ENCODE data around the gene HAND2. TPM values are rescaled to one million over a fixed set of nuclear protein-coding genes. Genes with fewer than 3 reads are reported as not detected.

HAND2 gene
- total RNA-seq, 1 donor from 2014 or later, result 26.0 TPM

DNA sequence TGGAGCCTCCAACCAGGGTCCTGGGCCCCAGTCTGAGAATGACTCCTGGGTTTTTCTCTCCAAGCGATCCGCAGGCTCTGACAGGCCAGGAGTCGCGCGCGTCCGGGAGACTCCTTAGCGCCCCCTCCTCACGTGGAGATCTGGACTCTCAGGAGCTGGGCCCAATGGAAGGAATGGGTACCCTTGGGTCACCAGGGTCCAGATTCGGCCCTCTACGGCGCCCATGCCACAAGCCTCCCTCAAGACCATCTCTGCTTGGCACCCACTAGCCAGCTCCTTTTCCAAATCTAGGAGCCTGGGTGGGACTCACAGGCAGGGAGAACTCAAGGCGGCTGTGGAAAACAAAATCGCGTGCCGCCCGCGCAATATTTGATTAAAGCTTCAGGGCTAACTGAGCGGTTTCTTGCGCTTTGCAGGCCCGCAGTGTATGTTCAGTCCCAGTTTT, 7.1 kb downstream of the HAND2 start:
- peaks cover 4% of the 10 kb centered on the region for H3K27me3 ChIP-seq
- intact Hi-C loops (cut with DNase I), result no loop called here
- no peak for TF ChIP-seq POLR2A (IDR thresholded peaks at IDR 0.05)
- TF ChIP-seq, protein P1, sequence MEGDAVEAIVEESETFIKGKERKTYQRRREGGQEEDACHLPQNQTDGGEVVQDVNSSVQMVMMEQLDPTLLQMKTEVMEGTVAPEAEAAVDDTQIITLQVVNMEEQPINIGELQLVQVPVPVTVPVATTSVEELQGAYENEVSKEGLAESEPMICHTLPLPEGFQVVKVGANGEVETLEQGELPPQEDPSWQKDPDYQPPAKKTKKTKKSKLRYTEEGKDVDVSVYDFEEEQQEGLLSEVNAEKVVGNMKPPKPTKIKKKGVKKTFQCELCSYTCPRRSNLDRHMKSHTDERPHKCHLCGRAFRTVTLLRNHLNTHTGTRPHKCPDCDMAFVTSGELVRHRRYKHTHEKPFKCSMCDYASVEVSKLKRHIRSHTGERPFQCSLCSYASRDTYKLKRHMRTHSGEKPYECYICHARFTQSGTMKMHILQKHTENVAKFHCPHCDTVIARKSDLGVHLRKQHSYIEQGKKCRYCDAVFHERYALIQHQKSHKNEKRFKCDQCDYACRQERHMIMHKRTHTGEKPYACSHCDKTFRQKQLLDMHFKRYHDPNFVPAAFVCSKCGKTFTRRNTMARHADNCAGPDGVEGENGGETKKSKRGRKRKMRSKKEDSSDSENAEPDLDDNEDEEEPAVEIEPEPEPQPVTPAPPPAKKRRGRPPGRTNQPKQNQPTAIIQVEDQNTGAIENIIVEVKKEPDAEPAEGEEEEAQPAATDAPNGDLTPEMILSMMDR (IDR thresholded peaks at IDR 0.05), result no peak
- TF ChIP-seq POLR2AphosphoS5 (IDR thresholded peaks at IDR 0.05; ENCODE audit: insufficient read depth in 1 of 2, low read depth in 1 of 2), result no peak
- no peaks in the 10 kb centered on the region for H3K9me3 ChIP-seq
- DNase-seq (ENCODE audit: extremely low spot score in 2 of 2), result peak in 1 of 2 donors; percentile 85
- H3K36me3 ChIP-seq, result no peaks in the 10 kb centered on the region
- peaks cover 55% of the 10 kb centered on the region for H3K4me1 ChIP-seq
- peak overlapping the region; percentile 90 for H3K27ac ChIP-seq
- H3K4me3 ChIP-seq, result peak overlapping the region; percentile 39 to 47

DNA sequence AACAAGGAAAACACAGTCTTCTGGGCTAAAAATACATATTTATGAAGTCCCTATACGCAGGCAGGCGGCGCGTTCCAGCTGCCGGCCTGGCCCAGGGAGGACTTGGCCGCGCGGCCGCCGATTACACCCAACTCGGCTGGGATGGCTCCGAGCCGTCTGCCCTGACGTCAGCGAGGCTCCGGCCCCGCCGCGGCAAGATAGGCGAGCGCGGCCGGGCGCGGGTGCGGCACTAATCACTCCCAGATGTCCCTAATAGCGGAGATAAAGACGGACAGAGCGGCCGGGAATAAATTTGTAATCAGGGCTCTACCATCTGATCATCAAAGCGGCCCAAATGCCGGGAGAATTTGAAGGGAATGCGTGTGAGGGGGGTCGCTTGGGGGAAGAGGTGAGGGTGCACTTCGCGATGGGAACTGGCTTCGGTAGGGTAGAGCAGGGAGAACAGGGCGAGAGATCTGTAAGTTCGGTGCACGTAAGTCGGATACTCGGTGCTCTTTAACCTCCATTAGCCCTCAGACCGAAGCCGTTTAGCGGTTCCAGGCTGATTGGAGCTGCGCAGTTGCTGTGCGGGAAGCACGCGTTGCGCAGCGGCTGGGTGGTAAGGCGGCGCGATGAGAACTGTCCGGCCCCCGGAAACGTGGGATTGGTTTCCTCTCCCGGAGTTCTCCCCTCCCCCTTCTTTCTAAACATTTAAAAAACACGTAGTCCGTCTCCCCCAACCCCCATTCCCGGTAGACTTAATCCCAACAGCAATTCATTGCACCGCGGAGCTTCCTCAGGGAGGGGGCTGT, 7.7 kb downstream of the HAND2 start:
- Histone ChIP-seq H3K9me3 (no peaks in the 10 kb centered on the region), H3K4me1 (peaks cover 56% of the 10 kb centered on the region), H3K27me3 (peaks cover 4% of the 10 kb centered on the region), H3K36me3 (no peaks in the 10 kb centered on the region), H3K4me3 (peak overlapping the region; percentile 39 to 47), H3K27ac (peak overlapping the region; percentile 90)
- intact Hi-C loops (cut with DNase I), result no loop called here
- peak; percentile 46 to 81 for DNase-seq (ENCODE audit: extremely low spot score in 2 of 2)
- peak in 1 of 2 donors; percentile 80 for TF ChIP-seq POLR2AphosphoS5 (IDR thresholded peaks at IDR 0.05; ENCODE audit: insufficient read depth in 1 of 2, low read depth in 1 of 2)
- TF ChIP-seq, protein P1 (IDR thresholded peaks at IDR 0.05), result no peak
- peak in 1 of 2 donors; percentile 15 for TF ChIP-seq POLR2A (IDR thresholded peaks at IDR 0.05)

DNA sequence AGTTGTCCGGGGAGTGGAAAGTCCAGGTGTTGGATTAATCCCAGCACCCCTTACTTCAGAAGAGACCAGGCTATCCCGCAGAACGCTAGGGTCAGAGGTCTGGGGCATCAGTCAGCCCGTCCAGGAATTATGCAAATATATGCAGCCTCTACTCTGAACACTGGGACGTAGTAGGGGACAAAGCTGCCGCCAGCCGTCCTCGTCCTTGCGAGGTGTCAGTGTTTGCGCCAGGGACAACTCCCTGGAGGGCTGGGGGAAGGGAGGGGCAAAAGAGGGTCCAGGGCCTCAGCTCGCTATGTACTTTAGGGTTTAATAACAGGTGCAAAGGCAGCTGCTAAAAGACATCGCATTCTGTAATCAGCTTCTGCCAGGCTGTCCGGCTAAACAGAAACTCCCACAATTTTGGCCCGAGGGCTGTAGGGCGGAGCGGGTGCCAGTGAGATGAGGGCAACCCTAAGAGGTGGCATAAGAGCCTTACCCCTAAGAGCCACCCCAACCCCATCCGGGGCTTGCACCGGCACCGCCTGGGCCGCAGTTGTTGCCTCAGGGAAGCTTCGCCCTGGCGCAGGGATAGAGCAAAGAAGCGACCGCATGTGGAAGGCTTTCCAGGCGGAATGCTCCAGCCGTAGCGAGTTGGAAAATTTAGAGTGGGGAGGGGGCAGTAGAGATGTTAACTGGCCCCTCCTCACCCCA, 8.4 kb downstream of the HAND2 start:
- H3K4me1 ChIP-seq, result peaks cover 52% of the 10 kb centered on the region
- intact Hi-C loops (cut with DNase I), result no loop called here
- peak overlapping the region; percentile 90 for H3K27ac ChIP-seq
- TF ChIP-seq POLR2AphosphoS5 (IDR thresholded peaks at IDR 0.05; ENCODE audit: insufficient read depth in 1 of 2, low read depth in 1 of 2) (no peak), POLR2A (IDR thresholded peaks at IDR 0.05) (no peak)
- TF ChIP-seq, protein P1 (IDR thresholded peaks at IDR 0.05), result no peak
- peak overlapping the region; percentile 39 to 47 for H3K4me3 ChIP-seq
- no peaks in the 10 kb centered on the region for H3K9me3 ChIP-seq
- peak; percentile 82 to 85 for DNase-seq (ENCODE audit: extremely low spot score in 2 of 2)
- H3K36me3 ChIP-seq, result no peaks in the 10 kb centered on the region
- peaks cover 4% of the 10 kb centered on the region for H3K27me3 ChIP-seq

DNA sequence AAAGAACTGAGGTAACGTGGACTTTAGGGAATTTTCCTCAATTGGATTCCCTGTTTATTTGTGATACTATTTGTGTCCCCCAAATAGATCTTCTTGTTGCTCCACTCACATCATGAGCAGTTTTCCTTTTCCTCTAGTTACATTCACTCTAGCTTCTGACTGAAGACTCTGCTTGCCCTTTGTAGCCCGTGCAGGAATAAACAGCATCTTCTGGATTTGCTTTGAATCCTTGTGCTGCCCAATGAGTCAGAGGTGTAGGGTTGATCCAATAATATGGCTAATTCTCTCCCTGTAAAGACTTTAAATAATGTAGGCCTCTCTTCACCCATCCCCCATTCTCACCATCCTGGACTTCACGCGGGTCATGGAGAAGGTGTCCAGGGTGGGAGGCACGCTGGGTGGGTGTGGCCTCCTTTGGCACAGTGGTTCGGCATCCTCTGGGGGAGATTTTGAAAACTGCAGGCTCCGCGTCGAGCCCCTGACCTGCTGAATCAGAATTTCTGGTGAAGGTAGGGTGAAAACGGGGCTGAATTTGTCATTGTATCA, 9.0 kb downstream of the HAND2 start:
- TF ChIP-seq POLR2A (IDR thresholded peaks at IDR 0.05) (no peak), POLR2AphosphoS5 (IDR thresholded peaks at IDR 0.05; ENCODE audit: insufficient read depth in 1 of 2, low read depth in 1 of 2) (no peak)
- TF ChIP-seq, protein P1 (IDR thresholded peaks at IDR 0.05), result no peak
- Histone ChIP-seq H3K27ac (peak overlapping the region; percentile 90), H3K27me3 (peaks cover 4% of the 10 kb centered on the region), H3K4me1 (peaks cover 52% of the 10 kb centered on the region), H3K4me3 (no peak overlapping the region), H3K9me3 (no peaks in the 10 kb centered on the region), H3K36me3 (no peaks in the 10 kb centered on the region)
- DNase-seq (ENCODE audit: extremely low spot score in 2 of 2), result peak in 1 of 2 donors; percentile 28
- intact Hi-C loops (cut with DNase I), result no loop called here

Measured in vagina (tissue), 2 donors.